A549 (cell line): Measurements from ENCODE around the gene MAP3K2. TPM values are rescaled to one million over a fixed set of nuclear protein-coding genes. Genes with fewer than 3 reads are reported as not detected.

Source experiments
- ATAC-seq, 2 experiments: fragments of 200-7000 bp in 1 of 2; fragments of >200 bp in 1 of 2; cut with Nextera tagmentation in 1 of 2; cut with Tn5 transposase in 1 of 2; 3 replicates each; pipeline versions ENCODE4 v1.8.0 to v1.9.1; 2018 to 2020; ENCODE audit warnings: mild to moderate bottlenecking in 1 of 2, moderate library complexity in 1 of 2
- CTCF ChIA-PET: fragments of 300-600 bp; sonication (Branson Sonifier 250); formaldehyde crosslinking; extraction: SDS; loops from one replicate; lab custom pipeline; 2021; ENCODE audit warnings: antibody characterized with exemption, inconsistent platforms; lab: Yijun Ruan, JAX
- POLR2A ChIA-PET: fragments of 350-600 bp; formaldehyde crosslinking; extraction: SDS; loops from one replicate; lab custom pipeline; 2021; ENCODE audit warnings: antibody characterized with exemption, inconsistent platforms; lab: Yijun Ruan, JAX
- DNase-seq, 2 experiments: peaks; one replicate each; pipeline versions ENCODE4 v3.0.0 to v3.0.0-alpha.2; 2011 to 2016; ENCODE audit warnings: low read depth in 1 of 2, low spot score in 1 of 2
- FAIRE-seq: peaks from 2 replicates; lab custom pipeline; 2011; peaks lifted over from hg19 to GRCh38; lab: Jason Lieb, UNC
- H3K27ac ChIP-seq, 2 experiments: fragments of >200 bp; sonication (Bioruptor Twin); formaldehyde crosslinking; 3 replicates each; pipeline ENCODE4 v1.5.1; 2016 to 2017
- H3K4me1 ChIP-seq: fragments of >200 bp; sonication (Bioruptor Twin); formaldehyde crosslinking; 3 replicates; pipeline ENCODE4 v1.6.1; 2016
- H3K4me2 ChIP-seq: fragments of >200 bp; sonication (Bioruptor Twin); formaldehyde crosslinking; 3 replicates; pipeline ENCODE4 v1.6.1; 2016
- H3K4me3 ChIP-seq: fragments of >200 bp; sonication (Bioruptor Twin); formaldehyde crosslinking; 3 replicates; pipeline ENCODE4 v1.5.1; 2016
- H3K9me3 ChIP-seq: fragments of >200 bp; sonication (Bioruptor Twin); formaldehyde crosslinking; 3 replicates; pipeline ENCODE4 v1.6.1; 2016
- ATOH8 ChIP-seq: fragments of 250-450 bp; sonication (Bioruptor Pico); IDR thresholded peaks from 2 replicates; pipeline ENCODE4 v1.5.0; 2020; ENCODE audit warnings: low read depth, mild to moderate bottlenecking, moderate library complexity
- CBX8 ChIP-seq: fragments of 200-600 bp; sonication (generic); IDR thresholded peaks from 2 replicates; pipeline ENCODE4 v1.6.1; 2016
- CHD4 ChIP-seq: fragments of 200-600 bp; sonication (generic); IDR thresholded peaks from 2 replicates; pipeline ENCODE4 v1.6.1; 2016; ENCODE audit warnings: antibody characterized with exemption, mild to moderate bottlenecking, borderline replicate concordance
- EHMT2 ChIP-seq: fragments of 200-600 bp; sonication (generic); IDR thresholded peaks from 2 replicates; pipeline ENCODE4 v1.6.1; 2016; ENCODE audit warnings: antibody characterized with exemption, low read depth, mild to moderate bottlenecking, moderate library complexity
- ELK1 ChIP-seq: fragments of 150-350 bp; IDR thresholded peaks from 2 replicates; pipeline ENCODE4 v1.6.1; 2014; ENCODE audit warnings: low read depth, mild to moderate bottlenecking, low read length
- FOSL2 ChIP-seq, 2 experiments: fragments of 450-650 bp in 1 of 2; fragments of >200 bp in 1 of 2; sonication (Bioruptor Twin) in 1 of 2; formaldehyde crosslinking; IDR thresholded peaks; 2 replicates each; pipeline versions ENCODE4 v1.5.0 to v1.6.1; 2016 to 2020; ENCODE audit warnings: mild to moderate bottlenecking in 1 of 2, moderate library complexity in 1 of 2
- FOXS1 ChIP-seq: fragments of 250-450 bp; sonication (Bioruptor Pico); IDR thresholded peaks from 2 replicates; pipeline ENCODE4 v1.5.0; 2020; ENCODE audit warnings: mild to moderate bottlenecking, moderate library complexity
- HDAC2 ChIP-seq: fragments of 200-600 bp; sonication (generic); IDR thresholded peaks from 2 replicates; pipeline ENCODE4 v1.6.1; 2016
- HES2 ChIP-seq: fragments of >200 bp; sonication (Bioruptor Twin); formaldehyde crosslinking; IDR thresholded peaks from 2 replicates; pipeline ENCODE4 v1.6.1; 2016
- HEYL ChIP-seq: fragments of 250-450 bp; sonication (Bioruptor Pico); IDR thresholded peaks from 2 replicates; pipeline ENCODE4 v1.8.0; 2021; ENCODE audit warnings: mild to moderate bottlenecking, moderate library complexity
- HMGXB4 ChIP-seq: fragments of 250-450 bp; sonication (Bioruptor Pico); IDR thresholded peaks from 2 replicates; pipeline ENCODE4 v1.5.0; 2021; ENCODE audit warnings: mild to moderate bottlenecking, moderate library complexity, borderline replicate concordance
- HOXB5 ChIP-seq: fragments of 250-450 bp; sonication (Bioruptor Pico); IDR thresholded peaks from 2 replicates; pipeline ENCODE4 v1.5.0; 2020; ENCODE audit warnings: mild to moderate bottlenecking, moderate library complexity
- JUN ChIP-seq, 2 experiments: fragments of >200 bp; sonication (Bioruptor Twin); formaldehyde crosslinking; IDR thresholded peaks; 2 replicates in 1 of 2; 3 replicates in 1 of 2; pipeline ENCODE4 v1.6.1; 2016 to 2017
- NR3C1 ChIP-seq: fragments of >200 bp; sonication (Bioruptor Twin); formaldehyde crosslinking; IDR thresholded peaks from 3 replicates; pipeline ENCODE4 v1.6.1; 2017
- PHF8 ChIP-seq: fragments of 200-600 bp; sonication (generic); IDR thresholded peaks from 2 replicates; pipeline ENCODE4 v1.6.1; 2016; ENCODE audit warnings: low read depth, mild to moderate bottlenecking, antibody characterized with exemption, moderate library complexity, borderline replicate concordance
- RAD21 ChIP-seq, 2 experiments: fragments of >200 bp in 1 of 2; sonication (Bioruptor Twin) in 1 of 2; formaldehyde crosslinking in 1 of 2; IDR thresholded peaks in 1 of 2; conservative IDR thresholded peaks in 1 of 2; 2 replicates in 1 of 2; 3 replicates in 1 of 2; pipeline ENCODE4 v1.6.1; 2012 to 2018; ENCODE audit warnings: inconsistent platforms in 1 of 2
- RCOR1 ChIP-seq: fragments of 150-350 bp; IDR thresholded peaks from 2 replicates; pipeline ENCODE4 v1.6.1; 2014; ENCODE audit warnings: antibody characterized with exemption, low read length, low read depth
- TFCP2L1 ChIP-seq: fragments of 250-450 bp; sonication (Bioruptor Pico); IDR thresholded peaks from 2 replicates; pipeline ENCODE4 v1.5.0; 2021; ENCODE audit warnings: mild to moderate bottlenecking
- WGBS: methylation state at CpG from one replicate; pipeline ENCODE4 v1.1.6; 2017; ENCODE audit errors: missing lambda C conversion rate; 5-methylcytosine and 5-hydroxymethylcytosine counted together
- polyA plus RNA-seq, 4 experiments: library from polyadenylated mRNA; depleted of rRNA in 3 of 4; stranded (reverse); fragments of >200 nt; fragmentation: RNase III in 1 of 4; extraction: RNeasy Plus Mini Kit Qiagen cat#74134 plus additional on column Dnase treatment in 1 of 4; gene quantifications; 2 replicates in 3 of 4; 3 replicates in 1 of 4; pipeline ENCODE4 v1.2.3, GENCODE V29; 2011 to 2017
- small RNA-seq, 6 experiments: library from RNA; depleted of rRNA; stranded (forward); fragments of <200 nt; gene quantifications; one replicate each; pipeline ENCODE3, GENCODE V24; 2012

MAP3K2 gene
- polyA plus RNA-seq, 2 of the 4 experiments (the other 2 are of a cell fraction): 12.3 to 29.7 TPM

GRCh38 chr2:127254386-127254981 is 133.3 kb downstream of the MAP3K2 start:
- Histone ChIP-seq H3K4me3 (no peak overlapping the region), H3K9me3 (no peaks in the 10 kb centered on the region), H3K27ac (no peak overlapping the region; a peak in 1 of 6 replicates)
- peak in 1 of 2 experiments; percentile 38 for DNase-seq
- no peak for ATAC-seq
- no peak for FAIRE-seq
- POLR2A ChIA-PET: no interaction called here
- TF ChIP-seq RAD21 (conservative IDR thresholded peaks at IDR 0.05 in 1 of 2, IDR thresholded peaks at IDR 0.05 in 1 of 2) (no peak), PHF8 (no peak), HMGXB4 (CRISPR knock-in tag) (no peak), CBX8 (no peak), HEYL (no peak), CHD4 (no peak), HOXB5 (CRISPR knock-in tag) (no peak), HES2 (no peak), ELK1 (no peak), NR3C1 (no peak), HDAC2 (no peak), TFCP2L1 (no peak), ATOH8 (CRISPR knock-in tag) (no peak), JUN (IDR thresholded peaks at IDR 0.05) (no peak), FOXS1 (CRISPR knock-in tag) (no peak), RCOR1 (no peak), EHMT2 (no peak), FOSL2 (IDR thresholded peaks at IDR 0.05) (no peak), FOSL2 (CRISPR knock-in tag; IDR thresholded peaks at IDR 0.05) (no peak)
- TF ChIP-seq, all 56 proteins: peak for 0
- H3K4me2 ChIP-seq: 0 out of 3 replicates have a peak overlapping the region, but pooled peaks have one; percentile 3
- H3K4me1 ChIP-seq: peaks cover 16% of the 10 kb centered on the region
- CTCF ChIA-PET: no interaction called here
- 55% methylated on average over 7 of the region's 7 CpGs for WGBS

Small RNA genes lying within 50 kb of the gene (small RNA-seq; reads per million reads assigned to genes)
- 0 to 10.3 (median 7.0) reads per million in 6 experiments for gene MIR4783
- gene RNU6-1147P: 0 to 63.2 (median 4.2) reads per million in 6 experiments

Other genes with a start within 250 kb of the MAP3K2 start
- 2.2 TPM in 2 replicates for gene CYP27C1, start 167.7 kb downstream of the MAP3K2 start, polyA plus RNA-seq (2011; rRNA removed)
- gene CYP27C1, start 167.7 kb downstream of the MAP3K2 start, polyA plus RNA-seq (2017; fragmentation: RNase III; extraction: RNeasy Plus Mini Kit Qiagen cat#74134 plus additional on column Dnase treatment): 3.0 to 5.5 TPM (median 4.6 TPM) in 3 replicates
- 68.3 and 79.0 TPM in 2 replicates for gene ERCC3, start 93.8 kb downstream of the MAP3K2 start, polyA plus RNA-seq (2011; rRNA removed)
- 51.0 to 57.9 TPM (median 55.7 TPM) in 3 replicates for gene ERCC3, start 93.8 kb downstream of the MAP3K2 start, polyA plus RNA-seq (2017; fragmentation: RNase III; extraction: RNeasy Plus Mini Kit Qiagen cat#74134 plus additional on column Dnase treatment)
- 2.0 and 2.6 TPM in 2 replicates for gene PROC, start 30.5 kb upstream of the MAP3K2 start, polyA plus RNA-seq (2011; rRNA removed)
- gene PROC, start 30.5 kb upstream of the MAP3K2 start, polyA plus RNA-seq (2017; fragmentation: RNase III; extraction: RNeasy Plus Mini Kit Qiagen cat#74134 plus additional on column Dnase treatment): 6.4 to 7.9 TPM (median 7.7 TPM) in 3 replicates
- gene IWS1, start 138.5 kb upstream of the MAP3K2 start, polyA plus RNA-seq (2011; rRNA removed): 57.2 and 69.1 TPM in 2 replicates
- 56.6 to 64.3 TPM (median 58.2 TPM) in 3 replicates for gene IWS1, start 138.5 kb upstream of the MAP3K2 start, polyA plus RNA-seq (2017; fragmentation: RNase III; extraction: RNeasy Plus Mini Kit Qiagen cat#74134 plus additional on column Dnase treatment)
- 0.09 and 0.15 TPM in 2 replicates for gene MYO7B, start 147.7 kb upstream of the MAP3K2 start, polyA plus RNA-seq (2011; rRNA removed)
- gene MYO7B, start 147.7 kb upstream of the MAP3K2 start, polyA plus RNA-seq (2017; fragmentation: RNase III; extraction: RNeasy Plus Mini Kit Qiagen cat#74134 plus additional on column Dnase treatment): 0.04 to 0.08 TPM (median 0.08 TPM) in 3 replicates